HCT116 (cell line): ENCODE measurements around the gene CLCN4. TPM values are rescaled to one million over a fixed set of nuclear protein-coding genes. Genes with fewer than 3 reads are reported as not detected.

Source experiments
- ATAC-seq: fragments of 200-7000 bp; cut with Tn5 transposase; 2 replicates; pipeline ENCODE4 v1.9.1; 2020; ENCODE audit warnings: mild to moderate bottlenecking, moderate library complexity
- BruUV-seq: library from RNA; stranded (reverse); fragments of 400-500 nt; replicated peaks from 2 replicates; lab custom pipeline; 2021; lab: Mats Ljungman, UMichigan
- CTCF ChIA-PET: fragments of 300-600 bp; sonication (Branson Sonifier 250); formaldehyde crosslinking; loops from one replicate; lab custom pipeline; 2021; ENCODE audit warnings: antibody characterized with exemption; lab: Charles Lee
- POLR2A ChIA-PET: fragments of 300-600, 350-600 bp; sonication (Branson Sonifier 250); formaldehyde crosslinking; loops from one replicate; lab custom pipeline; 2021; ENCODE audit warnings: antibody characterized with exemption; lab: Charles Lee
- RAD21 ChIA-PET, 2 experiments: fragments of 300-600 bp; sonication (Branson Sonifier 250); formaldehyde crosslinking; loops; one replicate each; lab custom pipeline; 2023; ENCODE audit warnings: low total read pairs in 2 of 2; ENCODE audit not compliant: uncharacterized antibody in 2 of 2, unreplicated experiment in 2 of 2, low non-redundant PET in 1 of 2; lab: Charles Lee
- DNase-seq: peaks from one replicate; pipeline ENCODE4 v3.0.0-alpha.2; 2010; ENCODE audit warnings: low read depth, low spot score
- H2AFZ ChIP-seq: fragments of 200-600 bp; shearing (Covaris generic), sonication (generic); 2 replicates; pipeline ENCODE4 v1.6.1; 2017; ENCODE audit warnings: low read depth, mixed run types, mixed read lengths, antibody characterized with exemption, low read length; ENCODE audit not compliant: poor library complexity, severe bottlenecking
- H3K27ac ChIP-seq: 2 replicates; pipeline ENCODE4 v1.5.1; 2012; ENCODE audit warnings: low read depth, low read length
- H3K27me3 ChIP-seq: fragments of 200-600 bp; sonication (generic); 2 replicates; pipeline ENCODE4 v1.6.1; 2016; ENCODE audit warnings: mixed run types, low read length, mixed read lengths; ENCODE audit not compliant: insufficient read depth
- H3K36me3 ChIP-seq, 2 experiments: fragments of 200-500 bp in 1 of 2; fragments of 200-600 bp in 1 of 2; sonication (Bioruptor generic) in 1 of 2; sonication (generic) in 1 of 2; 2 replicates each; pipeline versions ENCODE4 v1.5.1 to v1.6.1; 2014 to 2016; ENCODE audit warnings: low read length in 2 of 2, inconsistent platforms in 1 of 2, mixed read lengths in 1 of 2, mixed run types in 1 of 2; ENCODE audit not compliant: insufficient read depth in 2 of 2, control insufficient read depth in 1 of 2
- H3K4me1 ChIP-seq, 2 experiments: fragments of 200-600 bp in 1 of 2; sonication (generic) in 1 of 2; 2 replicates each; pipeline versions ENCODE4 v1.5.1 to v1.6.1; 2012 to 2017; ENCODE audit warnings: low read length in 2 of 2, inconsistent platforms in 1 of 2, mild to moderate bottlenecking in 1 of 2, mixed read lengths in 1 of 2, mixed run types in 1 of 2, moderate library complexity in 1 of 2; ENCODE audit not compliant: insufficient read depth in 2 of 2, control insufficient read depth in 1 of 2
- H3K4me2 ChIP-seq: fragments of 200-600 bp; sonication (generic); 2 replicates; pipeline ENCODE4 v1.6.1; 2017; ENCODE audit warnings: mixed run types, low read length, mixed read lengths
- H3K4me3 ChIP-seq, 2 experiments: fragments of 200-600 bp in 1 of 2; sonication (generic) in 1 of 2; replicated peaks in 1 of 2; 2 replicates each; pipeline ENCODE4 v1.5.1; 2011 to 2016; ENCODE audit warnings: low read length in 2 of 2, control low read depth in 1 of 2, low read depth in 1 of 2, mild to moderate bottlenecking in 1 of 2, mixed read lengths in 1 of 2, mixed run types in 1 of 2
- H3K79me2 ChIP-seq: fragments of 200-600 bp; sonication (generic); 2 replicates; pipeline ENCODE4 v1.6.1; 2017; ENCODE audit warnings: mild to moderate bottlenecking, mixed run types, low read length, moderate library complexity, mixed read lengths; ENCODE audit not compliant: insufficient read depth
- H3K9ac ChIP-seq: fragments of 200-600 bp; sonication (generic); 2 replicates; pipeline ENCODE4 v1.6.1; 2016; ENCODE audit warnings: low read length, mixed read lengths
- H3K9me2 ChIP-seq: fragments of 200-600 bp; sonication (generic), shearing (Covaris generic); 2 replicates; pipeline ENCODE4 v1.6.1; 2017; ENCODE audit warnings: mixed run types, mild to moderate bottlenecking, moderate library complexity; ENCODE audit not compliant: insufficient read depth
- H3K9me3 ChIP-seq, 2 experiments: fragments of 200-500 bp in 1 of 2; fragments of 200-600 bp in 1 of 2; sonication (Bioruptor generic) in 1 of 2; sonication (generic) in 1 of 2; 2 replicates each; pipeline ENCODE4 v1.6.1; 2014 to 2017; ENCODE audit warnings: low read length in 2 of 2, mixed read lengths in 2 of 2, inconsistent platforms in 1 of 2, low read depth in 1 of 2, mild to moderate bottlenecking in 1 of 2, mixed run types in 1 of 2, moderate library complexity in 1 of 2; ENCODE audit not compliant: control insufficient read depth in 1 of 2, insufficient read depth in 1 of 2
- H4K20me1 ChIP-seq: fragments of 200-600 bp; sonication (generic), shearing (Covaris generic); 2 replicates; pipeline ENCODE4 v1.6.1; 2017; ENCODE audit warnings: mixed run types, mild to moderate bottlenecking, moderate library complexity; ENCODE audit not compliant: insufficient read depth
- ATF3 ChIP-seq: IDR thresholded peaks from 2 replicates; pipeline ENCODE4 v1.6.1; 2012
- CEBPB ChIP-seq: IDR thresholded peaks from 2 replicates; pipeline ENCODE4 v1.6.1; 2012; ENCODE audit warnings: low read depth
- ELF1 ChIP-seq: IDR thresholded peaks from 2 replicates; pipeline ENCODE4 v1.6.1; 2012; ENCODE audit warnings: low read depth, borderline replicate concordance
- EZH2 ChIP-seq: fragments of 200-600 bp; sonication (generic); IDR thresholded peaks from 2 replicates; pipeline ENCODE4 v1.6.1; 2017; ENCODE audit warnings: antibody characterized with exemption, mixed run types
- FOSL1 ChIP-seq: IDR thresholded peaks from 2 replicates; pipeline ENCODE4 v1.6.1; 2012; ENCODE audit warnings: low read depth
- JUND ChIP-seq: IDR thresholded peaks from 2 replicates; pipeline ENCODE4 v1.6.1; 2012
- MAX ChIP-seq: IDR thresholded peaks from 2 replicates; pipeline ENCODE4 v1.6.1; 2012
- POLR2A ChIP-seq: IDR thresholded peaks from 2 replicates; pipeline ENCODE4 v1.7.0; 2011; ENCODE audit warnings: borderline replicate concordance; ENCODE audit not compliant: insufficient read depth, insufficient read length; ENCODE audit errors: extremely low read depth
- RAD21 ChIP-seq: IDR thresholded peaks from 2 replicates; pipeline ENCODE4 v1.6.1; 2012; ENCODE audit warnings: low read depth, mild to moderate bottlenecking
- SP1 ChIP-seq: IDR thresholded peaks from 2 replicates; pipeline ENCODE4 v1.6.1; 2012; ENCODE audit warnings: low read depth
- SRF ChIP-seq: IDR thresholded peaks from 2 replicates; pipeline ENCODE4 v1.6.1; 2012; ENCODE audit warnings: low read depth
- TCF7L2 ChIP-seq: IDR thresholded peaks from 2 replicates; pipeline ENCODE4 v1.7.0; 2011; ENCODE audit warnings: borderline replicate concordance, inconsistent platforms; ENCODE audit not compliant: insufficient read depth, insufficient read length; ENCODE audit errors: extremely low read depth
- YY1 ChIP-seq: IDR thresholded peaks from 2 replicates; pipeline ENCODE4 v1.6.1; 2011; ENCODE audit warnings: low read length, low read depth, moderate library complexity, mild to moderate bottlenecking; ENCODE audit not compliant: insufficient replicate concordance; ENCODE audit errors: extremely low read depth
- ZBTB33 ChIP-seq: IDR thresholded peaks from 2 replicates; pipeline ENCODE4 v1.6.1; 2011; ENCODE audit warnings: mild to moderate bottlenecking, low read length, moderate library complexity; ENCODE audit not compliant: insufficient replicate concordance; ENCODE audit errors: extremely low read depth
- ZNF274 ChIP-seq: fragments of 200-500 bp; sonication (Bioruptor generic); IDR thresholded peaks from 2 replicates; pipeline ENCODE4 v1.6.1; 2014; ENCODE audit warnings: mild to moderate bottlenecking, low read depth, low read length, inconsistent platforms
- intact Hi-C: fragments of 100-400 bp; cut with micrococcal nuclease; formaldehyde crosslinking; loops from 2 replicates; pipeline ENCODE4 v1.10.0; 2022
- total RNA-seq: library from RNA; stranded (reverse); gene quantifications from one replicate; pipeline ENCODE4 v1.2.1, GENCODE V29; 2021; ENCODE audit not compliant: unreplicated experiment

Gene CLCN4
- total RNA-seq, 1 experiment from 2014 or later = 3.1 TPM

GRCh38 chrX:10124506-10125247 is 32.1 kb upstream of the CLCN4 start (continued):
- TF ChIP-seq RAD21 (no peak), ZBTB33 (no peak), CEBPB (no peak)
- TF ChIP-seq, all 23 proteins: peak for 0

- no TSS peak for BruUV-seq
- Histone ChIP-seq H3K79me2 (no peaks in the 10 kb centered on the region), H3K27ac (no peak overlapping the region), H2AFZ (no peak overlapping the region), H3K9me3 (peaks cover 5% of the 10 kb centered on the region in 2 experiments; a peak in 2 of 4 replicates), H3K4me2 (no peak overlapping the region), H3K36me3 (no peaks in the 10 kb centered on the region), H4K20me1 (no peaks in the 10 kb centered on the region), H3K4me3 (no peak overlapping the region), H3K27me3 (no peaks in the 10 kb centered on the region), H3K9me2 (no peaks in the 10 kb centered on the region), H3K4me1 (no peaks in the 10 kb centered on the region), H3K9ac (no peak overlapping the region)
- ChIA-PET RAD21 (no interaction called here), POLR2A (no interaction called here), CTCF (no interaction called here)
- no peak for TF ChIP-seq ATF3
- no peak for TF ChIP-seq CEBPB
- no peak for TF ChIP-seq YY1
- TF ChIP-seq RAD21 = no peak
- TF ChIP-seq ELF1 = no peak
- no peak for TF ChIP-seq EZH2
- TF ChIP-seq SRF = no peak
- TF ChIP-seq FOSL1 = no peak
- TF ChIP-seq POLR2A = no peak
- no peak for TF ChIP-seq SP1
- TF ChIP-seq TCF7L2 = no peak
- no peak for TF ChIP-seq ZNF274
- no peak for TF ChIP-seq MAX
- TF ChIP-seq JUND = no peak
- intact Hi-C loops = no loop called here
- ATAC-seq = no peak
- DNase-seq = no peak
These were observed 31.5 kb upstream of the CLCN4 start for GRCh38 chrX:10125248-10125615.
